ENCODE measurements around the gene CACNA1E.
A peak's percentile ranks its signal among the peaks of the same experiment; 100 is the strongest.

The CACNA1E gene

DNA sequence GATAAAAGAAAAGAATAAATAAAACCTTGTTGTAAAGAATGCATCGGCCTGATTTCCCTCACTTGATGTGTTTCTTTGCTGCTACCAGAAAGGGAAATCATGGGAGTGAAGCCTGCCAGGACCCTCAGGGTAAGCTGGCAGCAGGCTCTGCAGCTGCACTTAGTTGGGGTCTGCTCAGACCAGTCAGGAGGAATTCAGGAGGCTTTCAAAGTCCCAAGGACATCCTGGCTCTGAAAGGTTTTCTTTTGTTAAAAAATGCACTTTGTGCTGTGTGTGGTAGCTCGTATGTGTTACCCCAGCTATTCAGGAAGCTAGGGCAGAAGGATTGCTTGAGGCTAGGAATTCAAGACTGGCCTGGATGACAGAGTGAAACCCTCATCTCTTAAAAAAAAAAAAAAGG, 323.4 kb downstream of the CACNA1E start:
- Histone ChIP-seq H3K79me1 (ENCODE audit: low read depth, low read length) (no peaks in the 10 kb centered on the region), H3K4me2 (ENCODE audit: insufficient read depth, low read length, poor library complexity, severe bottlenecking) (no peak overlapping the region), H3K4ac (ENCODE audit: low read length) (no peak overlapping the region), H3K18ac (ENCODE audit: low read length) (no peak overlapping the region), H3K27ac (replicated peaks; ENCODE audit: low read length) (no peak overlapping the region), H3K4me3 (ENCODE audit: low read length in 2 of 2) (no peak overlapping the region), H2BK120ac (ENCODE audit: low read depth, low read length) (no peak overlapping the region), H3K4me1 (ENCODE audit: control insufficient read depth in 2 of 2, insufficient read depth in 1 of 2, low read depth in 1 of 2, low read length in 2 of 2) (peaks cover 0 to 8% of the 10 kb centered on the region in 2 donors), H3K9ac (ENCODE audit: low read depth, low read length, poor library complexity) (no peak overlapping the region), H2BK5ac (ENCODE audit: low read length) (no peak overlapping the region), H3K9me3 (replicated peaks in 1 of 2; ENCODE audit: control insufficient read depth in 2 of 2, insufficient read depth in 1 of 2, low read depth in 1 of 2, low read length in 2 of 2) (no peaks in the 10 kb centered on the region), H3K36me3 (replicated peaks in 1 of 2; ENCODE audit: control insufficient read depth in 2 of 2, insufficient read depth in 2 of 2, low read length in 2 of 2) (no peaks in the 10 kb centered on the region), H3K14ac (ENCODE audit: low read length) (no peak overlapping the region), H4K91ac (ENCODE audit: low read depth, low read length, poor library complexity) (no peak overlapping the region), H2BK15ac (ENCODE audit: low read length) (no peak overlapping the region), H2AK5ac (ENCODE audit: low read depth, low read length) (no peak overlapping the region), H2AFZ (ENCODE audit: low read length) (no peak overlapping the region), H2BK12ac (ENCODE audit: low read length) (no peak overlapping the region), H4K8ac (ENCODE audit: low read depth, low read length) (no peak overlapping the region), H3K27me3 (ENCODE audit: control insufficient read depth in 3 of 3, insufficient read depth in 3 of 3, low read depth in 1 of 3, low read length in 3 of 3) (no peaks in the 10 kb centered on the region), H3K23ac (ENCODE audit: low read depth, low read length, poor library complexity) (no peak overlapping the region)
- DNase-seq (ENCODE audit: low spot score) = no peak
- no CpG with 5 or more reads among the region's 2 CpGs for WGBS, 2 donors (ENCODE audit: extremely low coverage in 2 of 2, insufficient read length in 2 of 2, insufficient replicate concordance in 1 of 2)

DNA sequence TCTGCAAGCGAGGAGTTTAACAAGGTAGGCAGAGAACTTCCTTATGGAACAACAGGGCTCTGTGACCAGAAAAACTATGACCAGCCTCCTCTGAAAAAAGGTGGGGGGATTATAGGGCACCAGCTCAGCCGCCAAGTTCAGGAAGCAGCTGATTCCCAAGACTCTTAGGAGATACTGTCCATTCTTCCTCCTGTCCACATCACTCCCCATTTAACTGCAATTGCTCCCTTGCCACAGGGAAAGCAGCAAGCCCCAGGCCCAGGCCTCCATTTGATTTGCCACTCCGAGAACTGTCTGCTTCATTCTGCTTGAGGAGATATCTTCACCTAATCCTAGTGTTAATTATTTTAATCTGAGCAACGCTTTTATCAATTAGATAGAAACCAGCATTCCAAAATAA, 323.9 kb downstream of the CACNA1E start:
- H3K14ac ChIP-seq (ENCODE audit: low read length) = no peak overlapping the region

DNA sequence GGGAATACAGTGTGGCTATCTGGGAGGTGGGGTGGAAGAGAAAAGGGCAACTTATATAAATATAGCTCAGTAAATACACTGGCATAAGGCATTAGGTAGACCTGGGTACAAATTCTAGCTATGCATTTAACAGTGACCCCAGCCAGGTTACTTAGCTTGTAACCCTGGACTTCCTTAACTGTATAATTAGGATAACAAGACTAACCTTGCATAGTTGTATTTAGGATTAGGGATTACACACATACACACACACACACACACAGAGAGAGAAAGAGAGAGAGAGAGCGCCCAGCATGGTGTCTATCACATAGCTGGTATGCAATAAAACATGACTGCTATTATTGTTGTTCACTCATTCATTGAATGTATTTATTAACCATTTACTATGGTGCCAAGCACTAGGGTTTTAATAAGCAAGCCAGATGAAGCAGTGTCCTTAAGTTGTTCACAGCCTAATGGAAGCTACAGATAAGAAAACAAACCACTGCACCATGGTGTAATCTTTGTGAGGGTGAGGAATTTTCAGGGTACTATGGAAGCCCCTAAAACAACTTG, 326.8 kb downstream of the CACNA1E start:
- Histone ChIP-seq H4K91ac (ENCODE audit: low read depth, low read length, poor library complexity) (no peak overlapping the region), H2BK120ac (ENCODE audit: low read depth, low read length) (no peak overlapping the region), H3K4me2 (ENCODE audit: insufficient read depth, low read length, poor library complexity, severe bottlenecking) (no peak overlapping the region), H3K23ac (ENCODE audit: low read depth, low read length, poor library complexity) (no peak overlapping the region), H3K18ac (ENCODE audit: low read length) (no peak overlapping the region), H3K27ac (replicated peaks; ENCODE audit: low read length) (no peak overlapping the region), H3K14ac (ENCODE audit: low read length) (no peak overlapping the region), H3K79me1 (ENCODE audit: low read depth, low read length) (no peaks in the 10 kb centered on the region), H3K9me3 (replicated peaks in 1 of 2; ENCODE audit: control insufficient read depth in 2 of 2, insufficient read depth in 1 of 2, low read depth in 1 of 2, low read length in 2 of 2) (no peaks in the 10 kb centered on the region), H3K9ac (ENCODE audit: low read depth, low read length, poor library complexity) (no peak overlapping the region), H2AFZ (ENCODE audit: low read length) (no peak overlapping the region), H2BK15ac (ENCODE audit: low read length) (no peak overlapping the region), H2BK5ac (ENCODE audit: low read length) (no peak overlapping the region), H3K4ac (ENCODE audit: low read length) (no peak overlapping the region), H3K36me3 (replicated peaks in 1 of 2; ENCODE audit: control insufficient read depth in 2 of 2, insufficient read depth in 2 of 2, low read length in 2 of 2) (no peaks in the 10 kb centered on the region), H3K4me1 (ENCODE audit: control insufficient read depth in 2 of 2, insufficient read depth in 1 of 2, low read depth in 1 of 2, low read length in 2 of 2) (peaks cover 0 to 13% of the 10 kb centered on the region in 2 donors), H2AK5ac (ENCODE audit: low read depth, low read length) (no peak overlapping the region), H3K27me3 (ENCODE audit: control insufficient read depth in 3 of 3, insufficient read depth in 3 of 3, low read depth in 1 of 3, low read length in 3 of 3) (no peaks in the 10 kb centered on the region), H4K8ac (ENCODE audit: low read depth, low read length) (no peak overlapping the region), H3K4me3 (ENCODE audit: low read length in 2 of 2) (no peak overlapping the region), H2BK12ac (ENCODE audit: low read length) (no peak overlapping the region)
- WGBS, 2 donors (ENCODE audit: extremely low coverage in 2 of 2, insufficient read length in 2 of 2, insufficient replicate concordance in 1 of 2) = no CpG with 5 or more reads among the region's 1 CpG
- no peak for DNase-seq (ENCODE audit: low spot score)

More for the DNA sequence above, 323.9 kb downstream of the CACNA1E start:
- no peaks in the 10 kb centered on the region for H3K36me3 ChIP-seq (replicated peaks in 1 of 2; ENCODE audit: control insufficient read depth in 2 of 2, insufficient read depth in 2 of 2, low read length in 2 of 2)
- H4K91ac ChIP-seq (ENCODE audit: low read depth, low read length, poor library complexity) = no peak overlapping the region
- no peak overlapping the region for H3K27ac ChIP-seq (replicated peaks; ENCODE audit: low read length)
- H2BK5ac ChIP-seq (ENCODE audit: low read length) = no peak overlapping the region
- H3K4me1 ChIP-seq (ENCODE audit: control insufficient read depth in 2 of 2, insufficient read depth in 1 of 2, low read depth in 1 of 2, low read length in 2 of 2) = peaks cover 0 to 10% of the 10 kb centered on the region in 2 donors
- no peak overlapping the region for H3K18ac ChIP-seq (ENCODE audit: low read length)
- no peaks in the 10 kb centered on the region for H3K27me3 ChIP-seq (ENCODE audit: control insufficient read depth in 3 of 3, insufficient read depth in 3 of 3, low read depth in 1 of 3, low read length in 3 of 3)
- no peak overlapping the region for H2AK5ac ChIP-seq (ENCODE audit: low read depth, low read length)
- no peak for DNase-seq (ENCODE audit: low spot score)
- H2AFZ ChIP-seq (ENCODE audit: low read length) = no peak overlapping the region
- H3K79me1 ChIP-seq (ENCODE audit: low read depth, low read length) = no peaks in the 10 kb centered on the region
- no peak overlapping the region for H2BK120ac ChIP-seq (ENCODE audit: low read depth, low read length)
- H2BK15ac ChIP-seq (ENCODE audit: low read length) = no peak overlapping the region
- H3K4me3 ChIP-seq (ENCODE audit: low read length in 2 of 2) = no peak overlapping the region
- H3K9ac ChIP-seq (ENCODE audit: low read depth, low read length, poor library complexity) = no peak overlapping the region
- no peak overlapping the region for H3K4ac ChIP-seq (ENCODE audit: low read length)
- WGBS, 2 donors (ENCODE audit: extremely low coverage in 2 of 2, insufficient read length in 2 of 2, insufficient replicate concordance in 1 of 2) = no CpG with 5 or more reads among the region's 4 CpGs
- H3K9me3 ChIP-seq (replicated peaks in 1 of 2; ENCODE audit: control insufficient read depth in 2 of 2, insufficient read depth in 1 of 2, low read depth in 1 of 2, low read length in 2 of 2) = no peaks in the 10 kb centered on the region
- no peak overlapping the region for H3K4me2 ChIP-seq (ENCODE audit: insufficient read depth, low read length, poor library complexity, severe bottlenecking)
- no peak overlapping the region for H3K23ac ChIP-seq (ENCODE audit: low read depth, low read length, poor library complexity)
- H4K8ac ChIP-seq (ENCODE audit: low read depth, low read length) = no peak overlapping the region
- H2BK12ac ChIP-seq (ENCODE audit: low read length) = no peak overlapping the region

DNA sequence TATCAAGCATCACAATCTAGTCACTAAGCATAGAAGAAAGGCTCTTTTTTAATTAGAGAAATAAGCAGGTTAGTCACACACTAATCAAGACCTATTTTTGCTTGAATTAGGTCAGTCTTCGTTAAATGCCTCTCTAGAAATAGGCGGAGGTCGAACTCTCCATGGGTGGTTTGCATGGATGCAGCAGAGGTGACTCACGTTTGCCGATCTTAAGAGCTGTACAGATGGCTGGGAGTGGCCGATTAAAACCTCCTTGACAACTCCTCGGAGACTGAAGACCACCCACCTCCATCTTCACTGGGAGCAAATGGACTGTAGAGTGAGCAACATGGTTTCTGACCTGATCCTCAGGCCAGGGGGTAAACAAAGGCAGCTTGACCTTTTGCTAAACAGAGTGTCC, 328.9 kb downstream of the CACNA1E start:
- Histone ChIP-seq H2BK15ac (ENCODE audit: low read length) (no peak overlapping the region), H3K9ac (ENCODE audit: low read depth, low read length, poor library complexity) (no peak overlapping the region), H2AFZ (ENCODE audit: low read length) (no peak overlapping the region), H3K4me3 (ENCODE audit: low read length in 2 of 2) (no peak overlapping the region), H3K27me3 (ENCODE audit: control insufficient read depth in 3 of 3, insufficient read depth in 3 of 3, low read depth in 1 of 3, low read length in 3 of 3) (no peaks in the 10 kb centered on the region), H4K91ac (ENCODE audit: low read depth, low read length, poor library complexity) (no peak overlapping the region), H3K36me3 (replicated peaks in 1 of 2; ENCODE audit: control insufficient read depth in 2 of 2, insufficient read depth in 2 of 2, low read length in 2 of 2) (no peaks in the 10 kb centered on the region), H3K4me1 (ENCODE audit: control insufficient read depth in 2 of 2, insufficient read depth in 1 of 2, low read depth in 1 of 2, low read length in 2 of 2) (peaks cover 0 to 8% of the 10 kb centered on the region in 2 donors), H2BK120ac (ENCODE audit: low read depth, low read length) (no peak overlapping the region), H3K23ac (ENCODE audit: low read depth, low read length, poor library complexity) (no peak overlapping the region), H3K14ac (ENCODE audit: low read length) (no peak overlapping the region), H3K4ac (ENCODE audit: low read length) (no peak overlapping the region), H2AK5ac (ENCODE audit: low read depth, low read length) (no peak overlapping the region), H3K79me1 (ENCODE audit: low read depth, low read length) (no peaks in the 10 kb centered on the region), H3K27ac (replicated peaks; ENCODE audit: low read length) (no peak overlapping the region), H3K9me3 (replicated peaks in 1 of 2; ENCODE audit: control insufficient read depth in 2 of 2, insufficient read depth in 1 of 2, low read depth in 1 of 2, low read length in 2 of 2) (no peaks in the 10 kb centered on the region), H2BK5ac (ENCODE audit: low read length) (no peak overlapping the region), H3K18ac (ENCODE audit: low read length) (no peak overlapping the region), H2BK12ac (ENCODE audit: low read length) (no peak overlapping the region), H4K8ac (ENCODE audit: low read depth, low read length) (no peak overlapping the region), H3K4me2 (ENCODE audit: insufficient read depth, low read length, poor library complexity, severe bottlenecking) (no peak overlapping the region)
- DNase-seq (ENCODE audit: low spot score) = peak; percentile 30
- no CpG with 5 or more reads among the region's 7 CpGs for WGBS, 2 donors (ENCODE audit: extremely low coverage in 2 of 2, insufficient read length in 2 of 2, insufficient replicate concordance in 1 of 2)

Data from neuronal stem cell (in vitro differentiated cells).